NK-92 (cell line): Measurements from ENCODE around the gene LYAR.
"Not testable (repeated sequence)": the region's sequence is repeated elsewhere in the genome, so short reads cannot be mapped to it uniquely, and the experiment has no call there.

Experiments
- DNase-seq: peaks from one replicate; lab custom pipeline; 2025; ENCODE audit not compliant: unreplicated experiment; lab: John Stamatoyannopoulos, UW

LYAR gene

GRCh38 chr4:4267981-4268380, 22.0 kb downstream of the LYAR start:
- no peak for DNase-seq

GRCh38 chr4:4260185-4260751, 29.7 kb downstream of the LYAR start:
- DNase-seq = no peak

GRCh38 chr4:4259484-4260100, 30.4 kb downstream of the LYAR start:
- no peak for DNase-seq

DNA sequence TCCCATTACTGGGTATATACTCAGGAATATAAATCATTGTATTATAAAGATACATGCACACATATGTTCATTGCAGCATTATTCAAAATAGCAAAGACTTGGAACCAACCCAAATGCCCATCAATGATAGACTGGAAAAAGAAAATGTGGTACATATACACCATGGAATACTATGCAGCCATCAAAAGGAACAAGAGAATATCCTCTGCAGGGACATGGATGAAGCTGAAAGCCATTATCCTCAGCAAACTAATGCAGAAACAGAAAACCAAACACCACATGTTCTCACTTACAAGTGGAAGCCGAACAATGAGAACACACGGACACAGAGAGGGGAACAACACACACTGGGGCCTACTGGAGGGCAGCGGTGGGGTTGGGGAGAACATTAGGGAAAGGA, 32.2 kb downstream of the LYAR start:
- DNase-seq = not testable (repeated sequence)

DNA sequence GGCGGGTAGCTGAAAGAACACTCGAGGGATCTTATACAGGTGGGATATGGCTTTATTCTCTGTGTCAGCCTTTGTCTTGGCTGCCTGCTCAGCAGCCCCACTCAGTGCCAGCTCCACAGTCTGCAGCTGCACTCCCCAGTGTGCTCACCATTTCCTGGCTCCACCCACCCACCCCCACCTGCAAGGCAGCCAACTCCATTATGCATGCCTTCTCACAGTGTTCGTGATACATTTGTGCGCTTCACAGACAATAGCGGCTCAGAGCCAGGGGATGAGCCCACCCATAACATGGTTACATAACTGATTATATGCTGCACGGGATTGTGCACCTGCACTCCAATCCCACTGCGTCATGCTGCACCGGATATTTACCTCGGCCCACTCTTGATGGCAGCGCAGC, 33.2 kb downstream of the LYAR start:
- no peak for DNase-seq

GRCh38 chr4:4254666-4255065, 35.3 kb downstream of the LYAR start:
- no peak for DNase-seq

DNA sequence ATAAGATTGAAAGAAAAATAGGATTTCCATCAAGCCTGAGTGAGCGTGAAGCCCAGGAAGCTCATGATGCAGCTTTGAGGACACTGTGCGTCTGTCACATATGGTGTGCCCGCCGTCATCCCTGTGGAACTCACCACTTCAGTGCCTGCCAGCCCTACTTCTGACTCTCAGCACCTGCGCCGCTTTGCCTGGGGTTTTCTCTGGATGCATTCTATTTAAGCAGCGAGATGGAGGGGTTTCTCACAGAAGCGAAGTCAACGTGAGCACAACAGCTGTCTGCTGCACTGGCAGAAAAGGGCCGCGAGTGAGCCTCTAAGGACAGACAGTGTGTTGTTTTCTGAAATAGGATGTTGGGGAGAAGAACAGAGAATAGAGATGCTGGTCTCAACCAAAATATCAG, 35.8 kb downstream of the LYAR start:
- no peak for DNase-seq

DNA sequence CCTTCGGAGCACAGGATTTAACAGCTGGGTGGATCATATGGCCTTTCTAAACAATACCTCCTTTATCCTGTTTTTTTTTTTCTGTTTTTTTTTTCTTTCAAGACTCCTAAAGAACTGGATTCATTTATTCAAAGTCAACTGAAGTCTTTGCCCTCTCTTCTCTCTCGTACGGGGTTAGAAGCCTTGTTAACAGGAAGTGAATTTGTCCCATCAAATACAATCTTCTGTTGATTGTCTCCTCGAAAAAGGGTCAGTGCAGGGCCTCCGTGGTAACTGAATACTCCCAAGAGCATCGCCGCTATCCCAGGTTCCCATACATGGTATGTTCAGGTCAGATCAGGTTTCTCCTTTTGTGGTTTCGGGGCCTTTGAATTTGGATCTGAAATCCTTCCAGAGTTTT, 40.1 kb downstream of the LYAR start:
- DNase-seq = no peak

DNA sequence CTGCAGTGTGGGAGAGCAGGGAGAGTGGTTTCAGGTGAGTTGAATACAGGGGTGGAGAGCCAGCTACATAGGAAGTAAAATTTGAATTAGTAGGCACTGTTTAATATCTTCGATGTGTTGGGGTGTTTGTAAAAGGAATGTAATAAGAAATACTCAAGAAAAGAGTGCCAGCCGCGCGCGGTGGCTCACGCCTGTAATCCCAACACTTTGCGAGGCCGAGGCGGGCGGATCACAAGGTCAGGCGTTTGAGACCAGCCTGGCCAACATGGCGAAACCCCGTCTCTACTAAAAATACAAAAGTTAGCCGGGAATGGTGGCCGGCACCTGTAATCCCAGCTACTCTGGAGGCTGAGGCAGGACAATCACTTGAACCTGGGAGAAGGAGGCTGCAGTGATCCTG, 40.6 kb downstream of the LYAR start:
- DNase-seq = not testable (repeated sequence)

DNA sequence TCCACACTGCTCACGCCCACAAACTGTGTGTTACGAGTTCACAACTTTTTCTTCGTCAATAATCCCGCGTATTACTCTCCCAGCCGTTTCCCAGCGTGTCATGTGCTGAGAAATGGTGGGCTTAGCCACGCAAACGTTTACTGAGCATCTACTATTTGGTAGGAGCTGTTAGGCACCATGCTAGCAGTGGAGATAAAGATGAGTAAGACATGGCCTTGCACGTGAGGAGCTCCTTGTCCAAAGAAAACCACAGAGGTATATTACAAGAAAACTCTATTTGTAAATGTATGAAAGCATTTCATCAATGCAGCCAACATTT, 41.1 kb downstream of the LYAR start:
- DNase-seq = no peak

- peak; percentile 45 for DNase-seq
These were observed 41.7 kb downstream of the LYAR start, which contains the start of gene TMEM128 for GRCh38 chr4:4248029-4248884. Gene TMEM128 (minus strand): TSS chr4:4248223. CDS start chr4:4248202, 21 bp downstream.

DNA sequence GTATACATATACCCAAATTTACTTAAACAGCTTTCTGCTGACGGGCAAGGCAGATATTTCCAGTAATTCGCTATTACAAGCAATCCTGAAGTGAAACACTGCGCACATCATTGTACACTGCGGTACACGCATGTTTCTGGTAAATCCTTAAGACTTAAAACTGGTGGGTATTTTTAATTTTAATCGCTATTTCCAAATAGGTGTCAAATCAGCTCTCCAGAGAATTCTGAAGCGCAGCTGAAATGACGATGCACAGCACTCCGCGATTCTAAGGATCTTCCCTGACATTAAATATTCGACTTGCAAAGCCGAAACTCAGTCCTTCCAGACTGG, 42.3 kb downstream of the LYAR start:
- DNase-seq = no peak

DNA sequence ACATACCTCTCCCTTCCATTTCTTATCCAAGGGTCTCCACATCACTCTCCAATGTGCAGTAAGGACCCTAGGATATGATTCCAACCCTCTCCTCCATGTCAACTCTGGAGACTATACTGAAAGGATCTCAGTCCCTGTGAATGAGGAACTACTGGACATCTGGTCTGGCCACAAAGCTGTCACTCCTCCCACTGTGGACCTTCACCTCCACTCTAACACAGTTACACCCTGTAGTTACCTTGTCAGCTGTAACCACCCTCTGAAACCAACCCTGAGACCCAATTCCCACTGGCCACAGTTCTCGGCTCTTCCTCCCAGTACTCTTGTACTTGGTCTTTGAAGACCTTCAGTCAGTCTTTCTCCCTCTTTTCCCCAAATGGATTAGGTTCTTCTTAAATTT, 44.8 kb downstream of the LYAR start:
- no peak for DNase-seq

DNA sequence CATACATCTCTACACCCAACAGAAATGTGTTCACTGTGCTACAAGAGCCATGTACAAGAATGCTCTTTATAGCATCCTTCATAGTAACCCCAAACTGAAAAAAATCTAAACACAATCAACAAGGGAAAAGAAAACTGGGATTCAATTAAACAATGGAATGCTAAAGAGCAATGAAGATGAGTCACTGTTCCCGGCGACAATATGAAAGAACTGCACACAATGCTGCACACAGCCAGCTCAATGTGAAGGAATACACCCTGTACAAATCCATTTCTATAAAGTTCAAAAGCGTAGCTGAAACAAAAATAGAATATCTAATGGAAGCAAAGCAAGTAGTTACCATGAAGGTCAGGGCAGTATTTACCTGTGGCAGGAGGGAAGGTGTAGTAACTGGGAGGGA, 50.4 kb downstream of the LYAR start:
- not testable (repeated sequence) for DNase-seq

DNA sequence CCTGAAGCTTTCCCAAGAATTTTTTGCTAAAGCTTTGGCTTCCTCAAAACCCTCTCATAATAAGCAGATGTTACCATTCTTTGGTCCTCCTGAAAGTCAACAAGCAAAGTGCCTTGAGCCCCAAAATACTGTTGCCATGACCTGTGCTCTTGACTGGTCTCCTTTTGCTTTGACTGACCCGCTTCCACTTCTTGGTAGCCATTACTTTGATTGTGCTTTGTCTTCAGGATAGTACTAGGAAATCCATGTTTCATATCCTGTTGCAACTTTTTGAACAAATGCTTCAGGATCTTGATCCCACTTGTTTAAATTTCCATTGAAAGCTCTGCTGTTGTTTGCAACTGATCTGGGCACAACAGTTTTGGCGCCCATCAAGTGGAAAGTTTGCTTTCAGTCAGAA, 56.3 kb downstream of the LYAR start:
- DNase-seq = no peak

- no peak for DNase-seq
These were observed 61.6 kb downstream of the LYAR start for GRCh38 chr4:4228356-4228668.

GRCh38 chr4:4227510-4228355, 62.2 kb downstream of the LYAR start:
- no peak for DNase-seq

DNA sequence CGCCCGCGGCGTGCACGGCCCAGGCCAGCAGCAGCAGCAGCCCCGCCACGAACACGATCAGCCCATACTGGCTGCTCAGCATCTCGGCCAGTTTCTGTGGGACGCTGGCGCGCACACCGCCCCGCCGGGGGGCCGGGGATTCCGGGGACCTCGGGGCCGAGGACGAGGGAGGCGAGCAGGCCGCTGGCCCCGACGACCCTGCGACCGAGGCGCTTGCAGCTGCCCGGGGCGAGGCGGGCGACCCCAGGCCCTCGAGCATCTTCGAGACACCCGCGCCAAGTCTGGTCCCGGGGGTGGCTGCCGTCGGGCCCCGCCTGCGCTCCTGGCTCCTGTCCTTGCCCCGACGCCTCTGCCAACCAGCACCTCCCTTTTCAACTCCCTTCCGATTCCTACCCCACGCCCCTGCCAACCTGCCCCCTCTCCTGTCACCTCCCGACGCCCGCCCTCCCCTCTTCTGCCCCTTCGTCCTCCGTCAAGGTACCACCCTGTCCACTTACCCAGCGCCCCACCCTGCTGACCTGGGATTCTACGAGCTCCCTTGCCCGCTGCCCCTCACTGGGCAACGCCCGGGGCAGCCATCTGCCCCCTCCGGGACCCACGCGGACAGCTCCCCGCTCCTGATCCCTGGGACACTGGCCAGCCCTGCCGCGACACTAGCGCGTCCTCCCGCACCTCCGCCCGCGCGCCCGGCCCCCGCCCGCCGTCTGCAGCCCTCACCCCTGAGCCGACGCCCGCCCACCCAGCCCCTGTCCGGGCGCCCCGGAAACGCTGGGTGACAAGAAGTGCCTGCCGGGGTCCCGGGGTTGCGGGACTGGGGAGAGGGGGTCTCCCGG, 63.1 kb downstream of the LYAR start, which contains the start of gene OTOP1:
Gene OTOP1 (minus strand): TSS at position 324 of the 833 bp plus-strand sequence. CDS start 65 bp downstream, at position 259.
- no peak for DNase-seq

- DNase-seq = no peak
These were observed 63.9 kb downstream of the LYAR start for GRCh38 chr4:4225915-4226605.
